ENCODE results near the gene ENDOU. TPM values are rescaled to one million over a fixed set of nuclear protein-coding genes. Genes with fewer than 3 reads are reported as not detected.

Gene ENDOU
- total RNA-seq, 2 experiments from 2014 or later: 0.08 TPM; not detected in 1

- no peak overlapping the region for H3K27ac Mint-ChIP-seq
- no peak overlapping the region for H3K4me3 Mint-ChIP-seq
- H3K27me3 Mint-ChIP-seq: no peaks in the 10 kb centered on the region
- H3K36me3 Mint-ChIP-seq: no peaks in the 10 kb centered on the region
- no peaks in the 10 kb centered on the region for H3K9me3 Mint-ChIP-seq
- H3K4me1 Mint-ChIP-seq: peaks cover 15% of the 10 kb centered on the region
- no peak for DNase-seq
These were observed 38.4 kb upstream of the ENDOU start for GRCh38 chr12:47763481-47764346.

DNA sequence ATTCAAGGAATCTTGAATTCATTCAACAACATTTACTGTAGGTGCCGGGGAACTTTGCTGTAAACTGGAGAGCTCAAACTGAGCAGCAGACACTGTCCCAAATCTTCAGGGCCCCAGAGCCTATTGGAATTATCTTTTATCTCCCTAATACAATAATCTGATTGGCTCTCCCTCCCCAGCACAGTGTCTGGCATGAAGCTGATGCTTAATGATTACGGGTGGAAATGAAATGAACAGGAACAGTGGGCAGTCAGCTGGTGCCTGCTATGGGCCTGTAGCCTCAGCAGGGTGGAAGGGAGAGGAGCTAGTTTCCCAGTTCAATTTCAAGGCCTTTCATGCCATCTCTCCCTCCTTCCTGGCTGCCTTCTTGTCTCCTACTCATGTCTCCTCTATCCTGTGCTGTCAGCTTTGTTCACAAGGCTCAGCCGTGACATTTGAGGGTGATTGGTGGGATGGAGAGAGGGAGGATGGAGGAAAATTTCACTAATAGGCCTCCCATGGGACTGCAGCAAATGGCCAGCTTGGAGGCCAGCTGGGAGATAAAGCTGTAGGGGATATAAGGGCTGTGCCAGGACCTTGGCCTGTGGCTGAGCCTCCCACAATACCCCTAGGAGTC lies 37.7 kb upstream of the ENDOU start:
- H3K27ac Mint-ChIP-seq: no peak overlapping the region
- H3K36me3 Mint-ChIP-seq: no peaks in the 10 kb centered on the region
- peaks cover 20% of the 10 kb centered on the region for H3K4me1 Mint-ChIP-seq
- no peaks in the 10 kb centered on the region for H3K27me3 Mint-ChIP-seq
- H3K4me3 Mint-ChIP-seq: no peak overlapping the region
- H3K9me3 Mint-ChIP-seq: no peaks in the 10 kb centered on the region
- no peak for DNase-seq

DNA sequence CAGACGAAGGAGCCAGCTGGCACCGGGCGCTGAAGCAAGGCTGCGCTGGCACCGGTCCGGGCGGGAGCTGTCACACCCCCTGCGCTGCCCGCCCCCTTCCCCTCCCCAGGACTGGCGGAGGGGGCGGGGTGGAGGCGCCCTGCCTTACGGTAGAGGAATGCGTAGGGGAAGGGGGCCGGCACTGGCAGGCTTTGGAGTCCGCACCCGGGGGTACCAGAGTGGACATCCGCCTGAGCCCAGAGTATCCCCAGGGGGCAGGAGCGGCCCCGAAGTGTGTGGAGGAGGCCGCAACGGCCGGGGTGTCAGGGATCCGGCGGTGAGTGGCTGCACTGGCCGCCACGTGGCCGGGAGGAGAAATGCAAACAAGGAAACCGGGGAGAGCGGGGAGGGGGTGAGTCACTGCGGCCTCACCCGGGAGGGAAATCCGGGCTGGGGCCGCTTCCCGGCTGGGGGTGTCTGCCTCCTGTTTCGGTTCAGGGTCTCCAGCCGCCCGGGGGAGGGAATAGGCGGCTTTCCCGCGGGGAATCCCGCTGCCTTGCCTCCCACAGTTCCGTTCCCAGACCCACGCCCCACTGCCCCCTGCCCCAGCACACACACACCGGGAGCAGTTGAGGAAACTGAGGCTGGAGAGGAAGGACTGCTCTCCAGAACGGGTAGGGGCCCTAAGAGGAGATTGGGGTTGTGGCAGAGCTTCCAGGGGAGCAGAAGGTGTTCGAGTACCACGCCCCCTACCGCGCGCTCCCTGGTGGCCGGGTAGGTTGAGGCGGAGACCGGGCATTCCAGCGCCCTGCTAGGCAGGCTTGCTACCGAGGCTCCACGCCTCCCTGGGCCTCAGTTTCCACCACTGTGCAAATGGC lies 33.8 kb upstream of the ENDOU start, which contains the start of gene RAPGEF3:
TSS of gene RAPGEF3 (minus strand) at position 47 of the 857 bp plus-strand sequence. CDS start 324 bp downstream, outside the sequence.
- peak; percentile 78 for DNase-seq
- Mint-ChIP-seq H3K27me3 (no peaks in the 10 kb centered on the region), H3K4me1 (peaks cover 35% of the 10 kb centered on the region), H3K36me3 (no peaks in the 10 kb centered on the region), H3K4me3 (peak within 1 kb of the TSS; percentile 67), H3K9me3 (no peaks in the 10 kb centered on the region), H3K27ac (no peak within 1 kb of the TSS)

DNA sequence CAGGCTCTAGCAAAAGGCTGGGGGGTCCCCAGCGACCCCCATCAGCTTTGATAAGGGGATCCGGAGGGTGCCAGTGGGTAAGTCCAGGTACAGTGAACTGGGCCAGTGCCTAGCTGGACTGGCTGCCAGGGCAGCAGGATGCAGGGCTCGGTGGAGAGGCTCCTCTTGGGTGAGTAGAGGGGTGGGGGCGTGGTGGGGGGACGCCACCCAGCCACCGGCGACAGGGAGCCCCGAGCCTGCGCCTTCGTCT lies 33.2 kb upstream of the ENDOU start:
- H3K4me1 Mint-ChIP-seq: peaks cover 35% of the 10 kb centered on the region
- peak overlapping the region; percentile 26 for H3K4me3 Mint-ChIP-seq
- no peaks in the 10 kb centered on the region for H3K27me3 Mint-ChIP-seq
- no peak overlapping the region for H3K27ac Mint-ChIP-seq
- H3K9me3 Mint-ChIP-seq: no peaks in the 10 kb centered on the region
- DNase-seq: no peak
- H3K36me3 Mint-ChIP-seq: no peaks in the 10 kb centered on the region

DNA sequence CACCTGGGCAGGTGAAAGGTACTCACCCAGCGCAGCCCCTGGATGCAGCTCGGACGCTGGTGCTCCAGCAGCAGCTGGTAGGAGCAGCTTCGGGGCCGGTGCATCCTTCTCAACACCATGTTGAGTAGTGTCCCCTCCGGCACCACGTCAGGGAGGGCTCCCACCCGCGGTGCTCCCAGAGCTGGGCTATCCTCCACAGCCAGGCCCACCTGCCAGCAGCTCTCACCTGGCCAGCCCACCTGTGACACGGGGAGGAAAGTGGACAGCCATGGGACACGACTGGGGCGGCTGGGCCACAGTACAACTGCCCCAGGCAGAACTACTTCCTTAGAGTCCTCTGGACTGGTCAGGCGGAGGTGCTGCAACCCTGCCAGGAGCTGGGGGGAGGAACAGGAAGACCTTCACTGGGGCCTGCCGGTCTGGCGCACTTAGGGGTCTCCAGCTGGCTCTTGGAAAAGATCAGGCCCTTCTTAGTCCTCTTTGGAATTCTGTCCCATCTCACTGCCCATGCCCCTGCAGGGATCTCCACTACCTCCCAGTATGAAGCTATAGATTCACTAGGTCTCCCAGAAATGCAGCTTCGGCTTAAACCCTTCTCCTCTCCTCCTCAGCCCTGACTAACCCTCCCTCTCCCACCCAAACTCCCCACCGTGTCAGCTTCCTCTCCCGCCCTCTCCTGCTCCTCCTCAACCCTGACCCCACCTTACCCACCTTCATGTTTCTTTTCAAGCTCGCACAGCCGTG lies 32.7 kb upstream of the ENDOU start:
- Mint-ChIP-seq H3K27me3 (no peaks in the 10 kb centered on the region), H3K9me3 (no peaks in the 10 kb centered on the region), H3K4me1 (peaks cover 35% of the 10 kb centered on the region)

GRCh38 chr12:47757364-47757839 lies 32.1 kb upstream of the ENDOU start:
- no peak for DNase-seq
- H3K9me3 Mint-ChIP-seq: no peaks in the 10 kb centered on the region
- H3K4me3 Mint-ChIP-seq: no peak overlapping the region
- H3K27me3 Mint-ChIP-seq: no peaks in the 10 kb centered on the region
- H3K4me1 Mint-ChIP-seq: peaks cover 35% of the 10 kb centered on the region
- H3K36me3 Mint-ChIP-seq: no peaks in the 10 kb centered on the region
- H3K27ac Mint-ChIP-seq: no peak overlapping the region

More for the DNA sequence above, 32.7 kb upstream of the ENDOU start:
- H3K36me3 Mint-ChIP-seq: no peaks in the 10 kb centered on the region
- no peak for DNase-seq
- no peak overlapping the region for H3K27ac Mint-ChIP-seq
- H3K4me3 Mint-ChIP-seq: peak overlapping the region; percentile 26

DNA sequence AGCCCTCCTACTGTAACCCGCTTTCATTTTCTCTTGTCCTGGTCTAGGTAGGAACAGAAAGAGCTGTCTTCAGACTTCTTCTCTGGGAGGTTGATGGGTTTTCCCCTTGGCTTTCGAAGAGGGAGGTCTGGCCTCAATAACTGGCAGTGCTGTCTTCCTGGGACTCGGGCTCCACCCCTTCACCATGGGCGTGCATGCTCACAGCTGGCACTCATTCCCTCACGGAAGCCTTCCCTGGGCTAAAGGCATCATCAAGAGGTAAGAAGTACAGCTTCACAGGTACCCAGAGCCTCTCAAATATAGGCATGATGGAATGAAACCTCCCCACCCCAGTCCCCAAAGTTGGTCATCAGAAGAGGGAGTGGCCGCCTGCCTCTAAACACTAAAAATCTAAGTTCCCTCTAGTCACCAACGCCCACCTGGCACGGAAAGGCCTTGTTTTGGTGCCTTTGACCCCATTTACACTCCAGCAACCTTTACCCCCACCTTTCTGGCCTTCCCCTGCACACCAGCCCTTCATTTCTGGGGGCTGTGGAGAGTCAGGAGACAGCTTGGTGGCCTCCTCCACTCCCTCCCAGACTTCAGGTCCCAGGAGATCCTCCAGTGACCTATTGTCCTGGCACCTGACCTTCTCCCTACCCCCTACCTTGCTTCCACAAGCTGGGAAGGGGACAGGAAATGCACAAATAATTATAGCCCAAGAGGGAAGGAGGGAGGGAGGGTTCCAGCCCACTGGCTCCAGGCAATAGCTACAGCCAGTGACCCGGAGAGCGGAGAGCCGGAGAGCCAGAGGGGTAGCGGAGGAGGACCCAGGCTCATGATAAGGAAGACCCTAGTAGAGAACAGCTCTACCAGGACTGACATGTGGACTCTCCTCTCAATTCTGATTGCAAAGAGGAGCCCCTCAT lies 30.6 kb upstream of the ENDOU start:
- peaks cover 30% of the 10 kb centered on the region for H3K4me1 Mint-ChIP-seq
- peak overlapping the region; percentile 50 for H3K27ac Mint-ChIP-seq
- H3K9me3 Mint-ChIP-seq: no peaks in the 10 kb centered on the region
- no peaks in the 10 kb centered on the region for H3K27me3 Mint-ChIP-seq
- no peak for DNase-seq
- no peaks in the 10 kb centered on the region for H3K36me3 Mint-ChIP-seq
- H3K4me3 Mint-ChIP-seq: peak overlapping the region; percentile 12

GRCh38 chr12:47754881-47755280 lies 29.6 kb upstream of the ENDOU start:
- Mint-ChIP-seq H3K27ac (no peak overlapping the region), H3K4me1 (peaks cover 28% of the 10 kb centered on the region), H3K27me3 (no peaks in the 10 kb centered on the region), H3K36me3 (no peaks in the 10 kb centered on the region), H3K9me3 (no peaks in the 10 kb centered on the region), H3K4me3 (no peak overlapping the region)
- no peak for DNase-seq

DNA sequence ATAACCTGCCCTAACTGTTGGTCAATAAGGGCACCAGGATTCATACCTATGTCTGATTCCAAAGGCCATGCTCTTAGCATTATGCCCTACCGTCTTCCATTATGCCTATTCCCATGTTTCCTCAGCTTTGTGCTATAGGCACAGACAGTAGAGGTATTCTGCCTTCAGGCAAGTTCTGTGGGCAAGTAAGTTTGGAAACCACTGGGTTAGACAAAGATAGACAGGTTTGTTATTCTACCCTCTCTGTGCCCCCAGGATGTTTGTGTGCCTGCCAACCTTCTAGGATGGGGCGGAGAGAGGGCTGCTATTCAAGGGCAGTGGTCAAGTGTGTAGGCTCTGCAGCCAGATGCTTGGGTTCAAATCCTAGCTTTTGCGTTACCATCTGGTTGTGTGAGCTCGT lies 28.8 kb upstream of the ENDOU start:
- no peaks in the 10 kb centered on the region for H3K9me3 Mint-ChIP-seq
- H3K27ac Mint-ChIP-seq: no peak overlapping the region
- no peaks in the 10 kb centered on the region for H3K27me3 Mint-ChIP-seq
- H3K36me3 Mint-ChIP-seq: no peaks in the 10 kb centered on the region
- peaks cover 28% of the 10 kb centered on the region for H3K4me1 Mint-ChIP-seq
- H3K4me3 Mint-ChIP-seq: no peak overlapping the region
- DNase-seq: no peak

- Mint-ChIP-seq H3K4me1 (peaks cover 26% of the 10 kb centered on the region), H3K9me3 (no peaks in the 10 kb centered on the region), H3K27ac (no peak overlapping the region), H3K4me3 (no peak overlapping the region), H3K27me3 (no peaks in the 10 kb centered on the region), H3K36me3 (no peaks in the 10 kb centered on the region)
- no peak for DNase-seq
These were observed 28.0 kb upstream of the ENDOU start for GRCh38 chr12:47753021-47754001.

GRCh38 chr12:47752552-47752951 lies 27.3 kb upstream of the ENDOU start:
- H3K4me3 Mint-ChIP-seq: no peak overlapping the region
- H3K4me1 Mint-ChIP-seq: peaks cover 23% of the 10 kb centered on the region
- DNase-seq: no peak
- no peaks in the 10 kb centered on the region for H3K9me3 Mint-ChIP-seq
- H3K36me3 Mint-ChIP-seq: no peaks in the 10 kb centered on the region
- H3K27me3 Mint-ChIP-seq: no peaks in the 10 kb centered on the region
- no peak overlapping the region for H3K27ac Mint-ChIP-seq

DNA sequence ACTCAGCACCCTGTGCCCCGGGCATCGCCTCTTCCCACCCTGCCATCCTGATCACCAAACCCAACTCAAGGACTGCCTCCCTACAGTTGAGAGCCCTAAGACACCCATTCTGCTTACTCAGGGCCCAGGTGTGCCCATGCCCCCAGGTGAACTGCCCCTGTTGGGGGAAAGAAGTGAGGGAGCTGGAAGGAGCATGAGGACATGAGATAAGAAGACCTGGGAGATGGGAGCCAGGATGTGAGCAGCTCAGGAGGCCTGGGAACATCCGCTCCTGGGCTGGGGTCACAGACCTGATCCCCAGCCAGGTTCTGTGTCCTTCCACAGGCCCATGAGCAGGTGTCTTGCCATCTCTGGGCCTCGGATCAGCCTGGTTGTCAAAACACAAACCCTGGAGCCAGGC lies 26.8 kb upstream of the ENDOU start:
- Mint-ChIP-seq H3K4me1 (peaks cover 19% of the 10 kb centered on the region), H3K4me3 (no peak overlapping the region), H3K27ac (no peak overlapping the region), H3K27me3 (no peaks in the 10 kb centered on the region), H3K36me3 (no peaks in the 10 kb centered on the region), H3K9me3 (no peaks in the 10 kb centered on the region)
- DNase-seq: no peak

- H3K27me3 Mint-ChIP-seq: no peaks in the 10 kb centered on the region
- H3K4me3 Mint-ChIP-seq: no peak overlapping the region
- DNase-seq: no peak
- no peak overlapping the region for H3K27ac Mint-ChIP-seq
- H3K9me3 Mint-ChIP-seq: no peaks in the 10 kb centered on the region
- no peaks in the 10 kb centered on the region for H3K36me3 Mint-ChIP-seq
- H3K4me1 Mint-ChIP-seq: peaks cover 17% of the 10 kb centered on the region
These were observed 26.3 kb upstream of the ENDOU start for GRCh38 chr12:47751561-47751960.
